ENCODE measurements around the gene NKD1. TPM values are rescaled to one million over a fixed set of nuclear protein-coding genes. Genes with fewer than 3 reads are reported as not detected.
"Not testable (repeated sequence)": the region's sequence is repeated elsewhere in the genome, so short reads cannot be mapped to it uniquely, and the experiment has no call there.

Gene NKD1
- total RNA-seq, 1 donor from 2014 or later, result 0.33 TPM

DNA sequence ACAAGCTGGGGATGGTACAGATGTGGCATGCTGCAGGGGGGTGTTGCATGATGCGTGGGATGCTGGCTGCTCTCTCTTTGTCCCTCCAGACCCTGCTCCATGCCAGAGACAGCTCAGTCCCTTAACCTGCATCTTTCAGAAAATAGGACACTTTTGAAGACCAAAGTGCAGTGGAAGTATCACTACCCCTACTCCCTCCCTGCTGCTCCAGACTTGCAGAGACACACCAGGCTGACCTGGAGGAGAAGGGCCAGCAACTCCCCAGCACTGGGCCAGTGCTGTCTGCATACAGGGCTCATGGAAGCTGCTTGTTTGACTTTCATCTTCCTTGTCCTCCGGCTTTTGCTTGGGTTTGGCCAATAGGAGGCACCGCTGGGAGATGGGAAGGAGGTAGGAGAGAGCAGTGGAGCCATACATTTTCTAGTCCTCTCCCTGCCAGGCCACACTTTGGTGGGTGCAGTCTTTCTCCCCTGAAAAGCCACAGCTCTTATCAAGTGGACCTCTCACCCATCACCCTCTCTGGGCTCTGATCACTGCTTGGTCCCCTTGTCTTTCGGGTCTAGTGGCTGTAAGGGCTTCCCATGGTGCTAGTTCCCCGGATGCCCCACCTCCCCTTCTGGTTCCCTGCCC, 46.1 kb upstream of the NKD1 start:
- DNase-seq (ENCODE audit: low read depth), result no peak
- Histone ChIP-seq H3K27me3 (ENCODE audit: control insufficient read depth, insufficient read depth, low read length) (no peaks in the 10 kb centered on the region), H3K4me3 (ENCODE audit: low read depth, low read length) (no peak overlapping the region), H3K36me3 (ENCODE audit: control insufficient read depth, insufficient read depth, low read length) (no peaks in the 10 kb centered on the region)
- TF ChIP-seq, protein P1, sequence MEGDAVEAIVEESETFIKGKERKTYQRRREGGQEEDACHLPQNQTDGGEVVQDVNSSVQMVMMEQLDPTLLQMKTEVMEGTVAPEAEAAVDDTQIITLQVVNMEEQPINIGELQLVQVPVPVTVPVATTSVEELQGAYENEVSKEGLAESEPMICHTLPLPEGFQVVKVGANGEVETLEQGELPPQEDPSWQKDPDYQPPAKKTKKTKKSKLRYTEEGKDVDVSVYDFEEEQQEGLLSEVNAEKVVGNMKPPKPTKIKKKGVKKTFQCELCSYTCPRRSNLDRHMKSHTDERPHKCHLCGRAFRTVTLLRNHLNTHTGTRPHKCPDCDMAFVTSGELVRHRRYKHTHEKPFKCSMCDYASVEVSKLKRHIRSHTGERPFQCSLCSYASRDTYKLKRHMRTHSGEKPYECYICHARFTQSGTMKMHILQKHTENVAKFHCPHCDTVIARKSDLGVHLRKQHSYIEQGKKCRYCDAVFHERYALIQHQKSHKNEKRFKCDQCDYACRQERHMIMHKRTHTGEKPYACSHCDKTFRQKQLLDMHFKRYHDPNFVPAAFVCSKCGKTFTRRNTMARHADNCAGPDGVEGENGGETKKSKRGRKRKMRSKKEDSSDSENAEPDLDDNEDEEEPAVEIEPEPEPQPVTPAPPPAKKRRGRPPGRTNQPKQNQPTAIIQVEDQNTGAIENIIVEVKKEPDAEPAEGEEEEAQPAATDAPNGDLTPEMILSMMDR (IDR thresholded peaks at IDR 0.05; ENCODE audit: insufficient read depth, low read length, poor library complexity, severe bottlenecking), result no peak

DNA sequence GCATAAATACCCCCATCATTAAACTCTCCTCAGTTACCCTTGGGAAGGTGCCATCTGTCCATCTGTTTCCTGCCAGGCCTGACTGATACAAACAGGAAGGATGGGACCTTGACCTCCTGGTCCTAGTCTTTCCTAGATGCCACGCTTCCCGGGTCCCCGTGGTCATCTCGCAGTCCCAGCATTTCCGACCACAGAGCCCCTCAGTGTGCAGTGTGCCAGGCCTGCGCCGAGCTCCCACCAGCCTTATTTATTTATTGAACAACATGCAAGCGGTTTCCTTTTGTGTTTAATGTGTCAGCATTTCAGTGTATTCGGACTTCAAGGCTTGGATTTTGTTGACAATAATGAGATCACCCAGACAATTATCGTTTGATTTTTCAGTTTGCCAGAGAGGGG, 45.6 kb upstream of the NKD1 start:
- TF ChIP-seq, protein P1 (IDR thresholded peaks at IDR 0.05; ENCODE audit: insufficient read depth, low read length, poor library complexity, severe bottlenecking), result no peak
- H3K36me3 ChIP-seq (ENCODE audit: control insufficient read depth, insufficient read depth, low read length), result no peaks in the 10 kb centered on the region
- DNase-seq (ENCODE audit: low read depth), result no peak
- no peaks in the 10 kb centered on the region for H3K27me3 ChIP-seq (ENCODE audit: control insufficient read depth, insufficient read depth, low read length)
- H3K4me3 ChIP-seq (ENCODE audit: low read depth, low read length), result no peak overlapping the region

DNA sequence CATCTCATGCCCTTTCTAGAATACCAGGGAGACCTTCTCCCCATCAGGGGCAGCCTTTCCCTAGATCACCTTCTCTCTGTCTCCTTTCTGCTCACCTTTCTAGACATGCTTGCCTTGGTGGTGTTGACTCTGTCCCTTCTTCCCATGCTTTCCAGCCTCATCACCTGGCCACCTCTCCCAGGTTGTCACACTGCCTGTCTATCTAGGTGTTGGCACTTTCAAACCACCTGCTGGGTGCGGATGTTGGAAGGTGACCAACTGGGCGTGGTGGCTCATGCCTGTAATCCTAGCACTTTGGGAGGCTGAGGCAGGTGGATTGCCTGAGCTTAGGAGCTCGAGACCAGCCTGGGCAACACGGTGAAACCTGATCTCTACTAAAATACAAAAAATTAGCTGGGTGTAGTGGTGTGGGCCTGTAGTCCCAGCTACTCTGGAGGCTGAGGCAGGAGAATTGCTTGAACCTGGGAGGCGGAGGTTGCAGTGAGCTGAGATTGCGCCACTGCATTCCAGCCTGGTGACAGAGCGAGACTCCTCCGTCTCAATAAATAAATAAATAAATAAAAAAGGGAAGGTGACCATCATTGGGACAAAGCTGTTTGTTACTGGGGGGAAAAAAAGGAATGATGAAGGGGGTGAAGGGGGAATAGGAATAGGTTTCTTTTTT, 44.2 kb upstream of the NKD1 start:
- not testable (repeated sequence) for DNase-seq (ENCODE audit: low read depth); H3K27me3 ChIP-seq (ENCODE audit: control insufficient read depth, insufficient read depth, low read length); H3K36me3 ChIP-seq (ENCODE audit: control insufficient read depth, insufficient read depth, low read length); H3K4me3 ChIP-seq (ENCODE audit: low read depth, low read length)

DNA sequence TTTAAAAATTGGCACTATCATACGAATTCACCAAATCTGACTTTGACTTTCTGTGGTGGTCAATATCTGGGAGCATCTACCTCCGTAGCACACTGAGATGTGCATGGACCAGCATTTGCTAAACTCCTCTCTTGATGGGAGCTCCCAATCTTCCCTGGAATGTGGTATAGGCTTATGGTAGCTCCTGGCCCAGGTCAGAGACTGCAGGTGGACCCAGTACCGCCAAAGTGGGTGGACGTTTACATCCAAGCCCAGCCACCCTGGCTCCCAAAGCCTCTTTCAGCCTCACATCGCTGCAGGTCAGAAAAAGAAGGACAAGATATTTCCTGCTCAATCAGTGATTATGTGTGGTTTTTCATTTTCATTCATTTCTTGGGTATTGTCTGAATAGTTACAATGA, 43.1 kb upstream of the NKD1 start:
- no peak overlapping the region for H3K4me3 ChIP-seq (ENCODE audit: low read depth, low read length)
- TF ChIP-seq, protein P1 (IDR thresholded peaks at IDR 0.05; ENCODE audit: insufficient read depth, low read length, poor library complexity, severe bottlenecking), result no peak

DNA sequence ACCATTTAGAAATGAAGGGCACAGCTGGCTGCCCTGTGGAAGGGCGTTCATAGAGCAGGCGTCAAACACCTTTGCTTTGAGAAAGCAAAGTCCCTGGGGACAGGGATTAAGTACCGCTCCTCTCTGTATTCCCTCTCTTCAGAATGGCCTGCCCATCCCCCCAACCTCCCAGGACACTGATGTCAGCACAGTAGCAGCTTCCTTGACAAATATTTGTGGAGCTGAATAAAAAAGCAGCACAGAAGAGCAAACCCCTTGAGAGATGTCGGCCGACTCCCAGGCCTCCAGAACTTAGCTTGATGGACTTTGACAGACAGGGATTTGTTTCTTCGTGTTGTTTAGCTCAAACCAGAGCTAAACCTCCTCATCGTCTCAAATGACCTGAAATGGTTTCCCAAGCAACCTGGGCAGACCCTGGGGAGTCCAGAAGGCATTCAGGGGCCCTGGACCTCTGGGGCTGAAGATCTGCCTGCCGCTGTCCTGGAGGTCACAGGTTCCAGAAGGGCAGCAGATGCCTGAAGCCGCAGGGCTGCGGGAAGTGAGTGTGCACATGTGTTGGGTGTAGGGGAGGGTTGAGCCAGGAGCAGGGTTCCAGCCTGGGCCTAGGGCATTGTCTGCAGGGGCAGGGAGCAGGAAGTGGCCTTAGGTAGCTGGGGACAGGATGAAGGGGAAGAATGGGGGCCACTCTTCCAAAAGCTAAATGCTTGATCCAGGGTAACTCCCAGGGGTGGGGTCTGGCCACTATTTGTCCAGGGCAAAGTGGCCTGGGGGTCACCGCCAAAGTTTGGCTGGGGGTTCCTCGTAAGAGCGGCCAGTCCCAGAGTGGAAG, 42.3 kb upstream of the NKD1 start:
- DNase-seq (ENCODE audit: low read depth), result no peak
- Histone ChIP-seq H3K36me3 (ENCODE audit: control insufficient read depth, insufficient read depth, low read length) (no peaks in the 10 kb centered on the region), H3K4me3 (ENCODE audit: low read depth, low read length) (no peak overlapping the region), H3K27me3 (ENCODE audit: control insufficient read depth, insufficient read depth, low read length) (no peaks in the 10 kb centered on the region)
- TF ChIP-seq, protein P1 (IDR thresholded peaks at IDR 0.05; ENCODE audit: insufficient read depth, low read length, poor library complexity, severe bottlenecking), result no peak

More for the DNA sequence above, 43.1 kb upstream of the NKD1 start:
- Histone ChIP-seq H3K36me3 (ENCODE audit: control insufficient read depth, insufficient read depth, low read length) (no peaks in the 10 kb centered on the region), H3K27me3 (ENCODE audit: control insufficient read depth, insufficient read depth, low read length) (no peaks in the 10 kb centered on the region)
- DNase-seq (ENCODE audit: low read depth), result no peak

DNA sequence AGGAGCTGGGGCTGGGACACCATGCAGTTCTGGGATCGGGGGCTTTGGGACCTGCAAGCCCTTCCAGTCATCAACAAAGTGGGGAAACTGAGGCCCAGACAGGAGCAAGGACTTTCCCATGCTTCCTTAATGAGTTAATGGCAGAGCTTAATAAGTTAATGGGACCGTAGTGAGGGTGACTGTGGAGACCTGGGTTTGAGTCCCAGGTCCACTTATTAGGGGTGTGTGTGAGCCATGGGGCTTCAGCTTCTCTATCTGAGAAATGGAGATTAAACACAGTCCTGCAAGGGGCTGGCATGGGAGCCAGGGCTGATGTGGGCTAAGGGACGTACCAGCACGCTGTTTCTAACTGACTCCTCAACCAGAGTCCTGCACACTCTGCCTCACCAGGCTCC, 41.7 kb upstream of the NKD1 start:
- DNase-seq (ENCODE audit: low read depth), result no peak
- H3K36me3 ChIP-seq (ENCODE audit: control insufficient read depth, insufficient read depth, low read length), result no peaks in the 10 kb centered on the region
- TF ChIP-seq, protein P1 (IDR thresholded peaks at IDR 0.05; ENCODE audit: insufficient read depth, low read length, poor library complexity, severe bottlenecking), result no peak
- H3K27me3 ChIP-seq (ENCODE audit: control insufficient read depth, insufficient read depth, low read length), result no peaks in the 10 kb centered on the region
- no peak overlapping the region for H3K4me3 ChIP-seq (ENCODE audit: low read depth, low read length)
